Omental fat pad (tissue), 4 donors: ENCODE data around the gene LMAN2L. TPM values are rescaled to one million over a fixed set of nuclear protein-coding genes. Genes with fewer than 3 reads are reported as not detected.

Experiments
- ATAC-seq: fragments of 150-250 bp; one replicate; pipeline ENCODE4 v1.9.1; 2016; ENCODE audit warnings: mild to moderate bottlenecking, moderate library complexity; ENCODE audit not compliant: low FRiP score
- DNase-seq: peaks from one replicate; pipeline ENCODE4 v3.0.0-alpha.2; 2019; ENCODE audit warnings: low spot score
- CTCF ChIP-seq, 3 donors: fragments of 450-650 bp; IDR thresholded peaks; one replicate each; pipeline ENCODE4 v1.5.1; 2016 to 2017; ENCODE audit warnings: antibody characterized with exemption in 3 of 3, mild to moderate bottlenecking in 3 of 3, moderate library complexity in 2 of 3
- total RNA-seq, 4 donors: library from RNA; depleted of rRNA; stranded (reverse); fragments of >200 nt; gene quantifications; one replicate each; pipeline ENCODE4 v1.1.0, GENCODE V29; 2016

Gene LMAN2L
- total RNA-seq, 4 donors from 2014 or later, result 9.1 to 16.8 (median 11.5) TPM

GRCh38 chr2:96753661-96754282 lies 13.9 kb upstream of the LMAN2L start:
- no peak for TF ChIP-seq CTCF (IDR thresholded peaks at IDR 0.05)
- no peak for DNase-seq
- no peak for ATAC-seq

GRCh38 chr2:96751800-96752199 lies 11.9 kb upstream of the LMAN2L start:
- no peak for ATAC-seq
- no peak for DNase-seq
- TF ChIP-seq CTCF (IDR thresholded peaks at IDR 0.05), result no peak

- no peak for TF ChIP-seq CTCF (IDR thresholded peaks at IDR 0.05)
- no peak for ATAC-seq
- no peak for DNase-seq
Measured at GRCh38 chr2:96747061-96747617, 7.3 kb upstream of the LMAN2L start.

- DNase-seq, result no peak
- no peak for TF ChIP-seq CTCF (IDR thresholded peaks at IDR 0.05)
- ATAC-seq, result no peak
Measured at GRCh38 chr2:96739076-96739632, 710 bp downstream of the LMAN2L start.

DNA sequence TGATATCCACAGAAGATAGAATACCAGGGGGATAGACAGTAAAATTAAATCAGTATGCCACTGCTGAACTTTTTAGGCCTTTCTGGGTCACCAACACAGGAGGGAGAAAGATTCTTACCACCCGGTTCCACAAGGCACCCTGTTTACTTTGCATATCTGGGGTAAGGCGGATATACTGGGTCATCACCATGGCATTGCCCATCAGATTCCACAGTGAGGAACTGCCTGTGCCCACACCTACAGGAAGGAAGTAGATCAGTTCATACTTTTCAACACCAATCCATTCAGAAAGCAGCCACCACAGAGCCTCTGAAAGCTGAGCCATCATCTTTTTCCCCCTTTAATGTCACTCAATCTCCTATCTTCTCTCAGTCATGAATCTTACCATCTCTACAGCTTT lies 2.0 kb downstream of the LMAN2L start:
- TF ChIP-seq CTCF (IDR thresholded peaks at IDR 0.05), result no peak
- ATAC-seq, result no peak

GRCh38 chr2:96737251-96737650 lies 2.6 kb downstream of the LMAN2L start:
- no peak for TF ChIP-seq CTCF (IDR thresholded peaks at IDR 0.05)
- no peak for DNase-seq
- no peak for ATAC-seq

More for the DNA sequence above, 2.0 kb downstream of the LMAN2L start:
- no peak for DNase-seq
